ENCODE measurements around the gene VOPP1.

The VOPP1 gene

DNA sequence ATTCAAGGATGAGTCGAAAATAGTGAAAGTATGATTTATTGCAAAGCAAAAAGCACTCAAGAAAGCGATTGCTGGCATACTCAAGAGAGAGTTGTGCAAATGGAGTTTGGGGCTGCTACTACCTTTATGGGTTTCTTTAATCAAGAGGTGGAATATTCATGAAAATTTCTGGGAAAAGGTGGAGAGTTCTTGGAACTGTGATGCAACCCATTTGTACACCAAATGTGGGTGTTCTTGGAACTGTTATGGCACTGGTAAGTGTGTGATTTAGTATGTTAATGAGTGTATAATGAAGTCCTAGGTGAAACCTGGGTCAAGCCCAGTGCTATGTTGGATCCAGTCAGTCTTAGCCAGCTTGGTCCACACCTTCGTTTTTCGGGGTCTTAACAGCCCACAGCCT is 3.4 kb upstream of the VOPP1 start:
- FAIRE-seq: no peak

DNA sequence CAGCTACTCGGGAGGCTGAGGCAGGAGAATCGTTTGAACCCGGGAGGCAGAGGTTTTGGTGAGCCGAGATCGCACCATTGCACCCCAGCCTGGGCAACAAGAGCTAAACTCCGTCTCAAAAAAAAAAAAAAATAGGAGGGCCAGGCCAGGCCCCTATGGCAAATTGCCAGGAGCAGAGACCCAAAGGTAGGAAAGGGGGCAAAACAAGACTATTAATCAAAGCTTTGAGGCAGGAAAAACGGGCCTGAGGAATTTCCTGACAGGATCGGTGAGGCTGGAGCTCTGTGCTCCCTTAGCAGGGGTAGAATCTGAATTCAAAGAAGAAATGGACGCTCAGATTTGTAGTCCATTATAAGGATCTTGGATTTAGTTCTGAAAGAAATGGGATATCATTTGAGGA is 2.8 kb upstream of the VOPP1 start:
- no peak for FAIRE-seq

DNA sequence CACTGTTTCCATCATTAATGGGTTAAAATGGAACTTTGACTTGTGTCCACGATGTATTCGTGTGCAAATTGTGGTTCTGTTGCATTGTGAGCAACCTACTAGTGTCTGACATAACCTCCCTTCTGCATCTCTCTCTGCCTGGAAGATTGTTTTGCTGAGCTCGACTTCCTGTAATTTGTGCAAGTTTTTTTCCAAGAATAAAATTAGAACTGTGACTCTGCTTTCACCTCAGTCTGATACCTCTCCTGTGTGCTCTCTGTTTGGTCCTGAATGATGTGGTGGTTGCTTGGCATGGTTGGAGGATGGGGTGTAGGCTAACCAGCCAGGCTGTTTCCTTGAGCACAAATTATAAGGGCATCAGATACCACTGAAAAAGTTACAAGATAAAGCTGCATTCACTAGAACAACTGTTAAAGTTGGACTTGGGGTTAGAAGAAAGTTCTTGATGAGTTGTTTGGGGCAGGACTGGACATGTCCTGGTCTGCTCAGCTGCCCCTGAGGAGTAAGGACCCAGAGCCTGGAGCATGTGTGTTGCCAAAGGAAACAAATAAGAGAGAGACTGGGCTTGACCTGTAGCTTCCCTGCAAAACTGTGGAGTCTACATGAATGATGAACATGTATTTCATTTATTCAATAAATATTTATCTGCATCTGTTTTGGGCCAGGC is 1.9 kb upstream of the VOPP1 start:
- FAIRE-seq: no peak

DNA sequence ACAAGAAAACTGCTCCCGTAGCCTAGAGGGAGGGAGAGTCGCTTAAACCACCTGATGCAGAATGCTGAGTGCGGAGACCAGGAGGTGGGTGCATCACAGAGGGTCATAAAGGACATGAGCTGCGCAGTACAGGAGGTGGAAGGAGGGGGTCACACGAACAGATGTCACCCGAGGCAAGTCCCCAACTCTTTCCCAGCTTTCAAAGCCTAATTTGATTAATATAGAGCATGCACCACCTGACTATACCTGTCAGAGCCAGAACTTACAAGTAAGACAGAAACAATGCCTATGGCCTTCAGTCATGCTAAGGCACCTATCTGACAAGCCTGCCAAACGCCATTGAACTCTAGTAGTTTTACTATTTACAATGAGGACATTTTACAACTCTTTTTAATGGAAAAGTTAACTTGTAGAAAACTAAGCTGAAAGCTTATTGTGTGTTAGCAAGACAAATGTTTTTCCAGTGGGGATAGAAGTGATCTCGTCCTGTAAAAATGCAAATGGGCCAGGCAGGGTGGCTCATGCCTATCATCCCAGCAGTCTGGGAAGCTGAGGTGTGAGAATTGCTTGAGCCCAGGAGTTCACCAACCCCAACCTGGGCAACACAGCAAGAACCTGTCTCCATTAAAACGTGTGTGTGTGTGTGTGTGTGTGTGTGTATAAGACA is 1.1 kb upstream of the VOPP1 start:
- FAIRE-seq: no peak

DNA sequence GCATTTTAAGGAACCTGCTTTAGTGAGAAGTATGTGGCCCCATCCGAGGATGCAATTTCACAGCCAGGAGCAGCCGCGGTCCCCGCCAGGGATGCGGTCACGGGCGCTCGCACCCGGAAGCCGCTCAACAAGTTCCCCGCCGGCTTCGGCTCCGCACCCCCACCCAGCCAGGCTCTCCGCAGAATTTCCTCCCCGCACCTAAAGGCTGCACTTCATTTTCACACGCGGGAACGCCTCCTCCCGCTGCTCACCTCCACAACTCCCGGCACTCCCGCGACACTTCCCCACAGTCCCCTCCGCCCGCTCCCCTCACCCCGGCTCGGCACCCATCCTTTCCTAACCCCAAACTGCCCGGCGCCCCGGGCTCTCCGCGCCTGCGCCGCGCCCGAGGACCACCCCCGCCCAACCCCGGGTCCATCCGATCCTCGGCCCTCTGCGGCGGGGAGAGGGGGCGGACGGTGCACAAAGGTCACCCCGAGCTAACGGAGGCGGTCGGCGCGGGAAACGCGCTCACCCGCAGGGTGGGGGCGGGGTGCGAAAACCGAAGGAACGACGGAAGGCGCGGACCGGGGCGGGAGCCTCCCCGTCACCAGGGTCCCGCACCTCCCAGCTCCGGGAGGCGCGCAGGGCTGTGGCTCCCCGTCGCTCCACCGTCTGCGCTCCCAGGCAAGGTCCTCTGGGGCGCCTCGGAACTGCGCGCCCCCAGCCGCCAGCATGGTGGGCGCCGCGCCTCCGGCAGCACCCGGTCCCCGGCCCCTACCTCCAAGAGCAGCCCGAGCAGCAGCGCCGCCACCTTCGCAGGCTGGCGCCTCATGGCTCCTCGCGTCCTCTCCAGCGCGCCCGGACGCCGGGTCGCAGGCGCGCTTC is 558 bp downstream of the VOPP1 start:
- no peak for FAIRE-seq

DNA sequence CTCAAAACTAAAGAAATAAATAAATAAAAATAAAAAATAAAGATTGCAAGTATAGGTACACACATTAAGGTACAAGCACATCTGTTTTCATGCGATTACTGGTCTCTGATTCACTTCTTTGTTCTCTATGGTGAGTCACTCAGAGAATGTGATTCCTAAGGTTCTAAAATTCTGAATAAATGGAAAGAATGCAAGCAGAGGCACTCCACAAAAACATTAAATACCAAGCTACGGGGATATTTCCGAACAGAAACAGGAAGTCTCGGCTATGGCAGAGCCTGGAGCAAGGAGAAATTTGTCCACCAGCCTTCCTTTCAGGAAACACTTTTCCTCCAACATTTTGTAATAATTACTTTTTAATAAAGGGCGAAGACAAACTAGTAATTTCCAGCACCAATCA is 1.4 kb downstream of the VOPP1 start:
- no peak for FAIRE-seq

DNA sequence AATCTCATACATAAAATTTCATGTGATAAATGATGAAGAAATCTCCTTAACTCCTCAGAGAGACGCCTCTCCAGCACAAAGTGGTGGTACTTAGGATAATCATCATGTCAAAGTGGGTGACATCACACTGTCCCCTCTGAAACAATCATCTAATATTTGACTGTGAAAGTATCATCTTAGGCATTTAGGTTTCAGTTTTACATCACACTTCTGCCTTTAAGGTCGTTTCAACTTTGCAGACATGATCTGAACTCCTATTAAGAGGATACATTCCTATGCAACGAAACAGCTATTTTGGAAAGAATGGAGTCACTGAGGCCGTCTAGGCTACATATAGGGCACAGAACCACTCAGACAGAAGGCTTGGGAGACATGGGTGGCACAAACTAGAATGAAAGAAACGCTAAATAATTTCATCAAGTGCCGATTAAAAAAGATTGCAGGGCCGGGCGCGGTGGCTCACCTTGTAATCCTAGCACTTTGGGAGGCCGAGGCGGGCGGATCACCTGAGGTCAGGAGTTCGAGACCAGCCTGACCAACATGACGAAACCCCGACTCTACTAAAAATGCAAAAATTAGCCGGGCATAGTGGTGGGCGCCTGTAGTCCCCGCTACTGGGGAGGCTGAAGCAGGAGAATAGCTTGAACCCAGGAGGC is 2.0 kb downstream of the VOPP1 start:
- no peak for FAIRE-seq

DNA sequence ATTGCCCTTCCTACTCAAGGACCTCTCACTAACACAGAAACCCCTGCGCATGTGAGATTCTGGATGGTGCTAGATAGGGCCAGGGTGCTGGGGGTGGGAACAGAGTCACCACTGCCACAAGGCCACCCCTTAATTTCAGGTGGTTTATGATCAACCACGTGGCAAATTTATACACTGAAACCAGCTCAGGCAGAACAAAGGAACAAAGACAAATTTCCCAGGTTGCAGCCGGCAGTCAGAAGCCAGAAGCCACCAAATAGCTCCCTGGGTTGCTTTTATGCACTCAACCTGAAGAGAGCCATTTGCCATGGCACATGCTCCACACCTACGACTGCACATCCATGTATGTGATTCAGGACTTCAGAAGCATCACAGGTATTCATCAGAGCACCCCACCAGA is 2.5 kb downstream of the VOPP1 start:
- no peak for FAIRE-seq

DNA sequence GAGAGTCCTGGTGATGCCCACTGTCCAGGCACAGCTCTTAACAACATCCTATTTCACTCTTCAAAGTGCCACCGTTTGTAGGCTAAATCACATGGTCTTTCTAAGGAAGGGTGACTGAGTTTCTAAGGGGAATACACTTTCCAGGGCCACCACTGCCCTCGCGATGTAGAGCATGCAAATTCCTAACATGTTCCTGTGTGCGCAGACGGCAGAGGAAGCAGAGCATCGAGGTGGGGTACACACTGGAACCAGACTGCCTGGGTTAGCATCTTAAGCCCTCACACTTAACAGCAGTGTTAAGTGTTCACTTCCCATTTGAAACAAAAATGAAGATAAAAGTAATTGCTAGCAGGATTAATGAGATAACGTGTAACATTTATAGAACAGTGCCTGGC is 3.0 kb downstream of the VOPP1 start:
- no peak for FAIRE-seq

DNA sequence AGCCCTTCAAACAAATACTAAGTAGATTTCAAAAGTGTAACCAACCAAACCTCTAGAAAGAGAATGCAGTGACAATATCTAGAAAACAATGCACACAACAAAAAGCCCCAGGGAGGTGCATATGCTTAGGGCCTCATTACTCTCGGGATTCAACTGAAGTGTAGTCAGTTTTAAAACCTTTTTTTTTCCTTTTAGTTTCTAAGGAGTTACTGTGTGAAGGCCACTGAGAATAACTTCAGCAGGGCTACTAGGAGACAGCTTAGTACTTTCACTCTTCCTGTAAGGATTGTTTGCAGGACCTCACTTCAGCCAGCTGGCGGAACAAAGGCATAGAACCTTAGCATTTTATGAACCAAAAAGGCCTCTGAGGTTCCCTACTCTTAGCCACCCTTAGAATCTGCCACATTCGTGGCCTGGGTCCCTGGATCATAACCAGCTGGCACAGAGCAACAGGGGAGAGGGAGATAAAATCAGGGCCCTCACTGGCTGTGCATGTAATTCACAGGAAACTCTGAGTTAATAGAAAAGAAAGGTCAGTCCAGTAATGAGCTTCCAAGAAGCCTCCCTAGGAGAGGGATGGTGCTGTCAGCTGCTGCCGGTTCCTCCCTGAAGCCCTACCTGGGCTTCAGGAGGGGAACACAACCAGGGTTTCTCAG is 3.6 kb downstream of the VOPP1 start:
- FAIRE-seq: no peak

DNA sequence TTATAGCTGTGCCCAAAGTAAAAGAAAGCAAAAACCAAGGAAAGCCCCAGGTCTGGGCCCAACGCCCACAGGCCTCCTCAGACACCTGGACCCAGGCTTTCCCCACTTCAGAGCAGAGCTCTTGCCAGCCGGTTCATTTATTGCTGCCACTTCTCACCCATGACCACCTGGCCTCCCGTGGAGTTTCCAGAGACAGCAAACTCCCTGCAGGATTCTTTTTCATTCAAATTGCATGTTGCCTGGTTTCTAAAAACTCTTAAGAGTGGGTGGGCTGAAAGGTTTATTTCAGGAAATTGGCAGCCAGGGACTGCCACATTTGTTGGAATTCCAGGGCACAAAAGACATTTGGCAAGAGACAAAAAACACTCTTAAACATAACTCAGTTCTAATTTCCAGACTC is 4.7 kb downstream of the VOPP1 start:
- no peak for FAIRE-seq

DNA sequence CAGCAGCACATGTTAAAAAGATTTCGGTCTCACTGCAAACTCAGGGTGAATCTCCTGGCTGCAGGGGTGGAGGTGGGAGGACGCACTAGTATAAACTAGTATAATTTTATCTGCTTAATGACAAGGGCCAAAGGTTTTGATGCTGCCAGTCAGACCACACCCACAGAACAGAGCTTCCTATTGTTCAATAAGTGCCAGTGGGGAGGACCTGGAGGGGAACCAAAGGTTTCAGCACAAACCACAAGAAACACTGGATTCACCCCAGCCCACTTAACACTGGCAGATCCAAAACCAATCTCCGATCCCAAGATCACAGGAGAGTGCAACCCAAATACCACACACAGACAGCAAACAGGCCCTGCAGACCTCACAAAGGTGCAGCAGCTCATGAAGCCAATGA is 6.6 kb downstream of the VOPP1 start:
- FAIRE-seq: no peak

DNA sequence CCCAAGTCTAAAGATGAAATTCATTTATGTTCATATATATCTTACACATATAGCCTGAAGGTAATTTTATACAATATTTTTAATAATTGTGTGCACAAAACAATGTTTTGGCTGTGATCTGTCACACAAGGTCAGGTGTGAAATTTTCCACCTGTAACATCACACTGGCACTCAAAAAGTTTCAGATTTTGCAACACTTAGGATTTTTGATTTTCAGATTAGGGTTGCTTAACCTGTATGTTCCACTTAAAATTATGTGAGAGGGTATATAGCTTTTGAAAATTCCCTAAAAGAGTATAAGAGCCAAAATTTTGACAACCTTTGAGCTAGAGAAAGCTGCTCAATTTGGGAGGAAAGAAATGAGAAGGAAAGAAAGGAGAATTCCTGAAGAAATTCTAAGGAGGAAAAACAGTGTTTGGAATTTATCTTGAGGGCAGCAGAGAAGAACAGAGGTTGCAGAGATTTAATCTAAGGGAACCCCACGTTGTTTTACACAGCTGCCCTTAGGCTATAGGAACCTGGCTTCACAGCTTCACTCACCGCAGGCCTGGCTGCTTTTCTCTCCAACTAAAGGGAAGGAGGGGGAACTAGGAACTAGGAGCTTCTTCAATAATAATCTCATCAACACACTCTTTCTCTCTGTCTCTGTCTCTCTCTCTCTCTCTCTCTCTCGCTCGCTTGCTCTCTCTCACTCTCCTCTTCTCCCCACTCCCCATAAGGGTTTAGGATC is 8.5 kb downstream of the VOPP1 start:
- FAIRE-seq: no peak

DNA sequence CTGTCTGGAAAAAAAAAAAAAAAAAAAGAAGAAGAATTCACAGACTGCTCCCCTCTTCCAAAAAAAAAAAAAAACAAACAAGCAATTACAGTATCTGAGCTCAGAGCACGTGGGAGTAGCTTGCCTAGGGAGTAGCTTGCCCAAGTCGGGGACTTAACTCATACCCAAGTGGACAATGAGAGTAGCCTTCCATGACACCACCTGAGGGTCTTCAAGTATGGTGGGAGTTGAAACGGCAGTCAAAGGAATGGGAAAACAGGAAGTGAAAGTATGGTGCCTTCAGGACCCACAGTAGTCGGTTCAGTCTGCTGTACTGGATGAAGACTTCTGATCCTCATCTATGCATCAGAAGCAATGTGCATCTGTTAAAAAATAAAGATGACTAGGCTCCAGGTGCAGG is 10.6 kb downstream of the VOPP1 start:
- FAIRE-seq: no peak

DNA sequence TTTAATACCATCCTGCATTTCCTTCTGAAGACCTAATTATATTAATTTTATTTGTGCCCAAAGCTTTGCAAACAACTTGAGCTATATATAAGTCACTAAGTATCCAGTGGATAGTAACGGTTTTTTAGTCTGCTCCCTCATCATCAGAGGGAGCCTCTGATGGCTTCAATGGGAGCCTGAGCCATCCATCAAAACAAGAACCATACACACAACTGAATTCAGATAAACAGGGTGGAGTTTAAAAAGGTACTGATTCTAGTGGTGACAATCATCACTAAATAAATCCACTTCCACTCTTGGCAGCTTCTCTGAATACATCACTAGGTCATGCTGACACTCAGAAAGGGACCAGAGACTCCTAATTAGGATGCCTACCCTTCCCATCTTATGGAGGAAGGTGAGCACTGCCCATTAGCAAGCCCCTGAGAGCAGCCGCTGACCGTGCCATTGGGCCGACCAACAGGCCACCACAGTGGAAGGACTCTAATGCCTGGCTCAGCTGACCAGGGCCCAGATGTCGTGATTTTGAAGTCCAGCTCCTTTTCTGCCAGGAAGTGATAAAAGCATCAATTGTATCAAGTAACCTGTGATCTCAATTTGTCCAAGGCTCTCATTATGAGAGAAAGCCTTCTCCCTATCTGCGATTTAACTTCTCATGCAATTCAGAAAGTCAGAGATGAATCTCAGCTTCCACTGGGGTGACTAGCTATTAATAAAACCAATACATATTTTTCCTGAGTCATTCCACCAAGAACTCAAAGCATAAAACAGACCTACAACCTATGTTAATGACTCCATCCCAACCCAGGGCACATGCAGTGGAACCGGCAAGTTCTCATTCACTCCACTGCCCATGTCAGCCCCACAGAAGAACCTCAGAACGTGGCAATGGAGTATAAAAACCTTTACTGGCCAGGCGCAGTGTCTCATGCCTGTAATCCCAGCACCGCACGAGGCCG is 13.1 kb downstream of the VOPP1 start:
- no peak for FAIRE-seq

DNA sequence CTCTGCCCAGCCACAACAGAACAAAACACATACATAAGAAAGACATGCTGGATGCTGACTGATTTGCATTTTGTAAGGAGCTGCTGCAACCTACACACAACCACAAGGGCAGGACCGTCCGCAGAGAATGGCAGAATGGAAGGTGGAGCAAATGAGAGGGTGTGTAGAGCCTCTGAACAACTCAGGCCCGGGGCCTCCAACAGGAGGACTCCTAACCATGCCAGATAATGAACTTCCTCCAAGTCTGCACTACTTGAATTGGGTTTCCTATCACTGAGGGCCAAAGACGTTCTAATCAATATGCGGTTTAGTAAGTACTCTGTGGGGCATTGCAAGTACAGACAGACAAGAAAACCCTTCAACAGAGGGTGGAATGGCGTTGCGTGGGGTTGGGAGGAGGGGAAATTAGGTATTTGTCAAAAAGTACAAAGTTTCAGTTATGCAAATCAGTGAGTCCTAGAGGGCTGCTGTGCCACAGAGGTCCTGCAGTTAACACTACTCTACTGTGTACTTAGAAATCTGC is 14.6 kb downstream of the VOPP1 start:
- FAIRE-seq: no peak

DNA sequence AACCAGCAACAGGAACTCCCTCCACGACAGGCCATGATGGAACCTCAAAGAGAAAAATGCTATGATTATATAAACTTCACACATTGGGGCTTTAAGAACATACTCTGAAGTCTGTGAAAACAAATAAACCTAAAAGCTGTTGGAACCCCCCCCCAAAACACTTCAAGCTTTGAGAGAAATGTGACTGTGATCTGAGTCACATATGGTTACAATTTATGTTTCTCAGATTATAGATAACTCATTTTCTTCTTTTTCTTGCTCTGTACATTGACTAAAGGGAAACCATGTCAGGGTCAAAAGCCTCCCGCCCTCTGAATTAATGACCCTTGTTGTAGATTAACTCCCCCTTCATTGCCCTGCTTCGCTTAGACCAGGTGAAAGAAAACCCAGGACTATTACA is 15.8 kb downstream of the VOPP1 start:
- no peak for FAIRE-seq

DNA sequence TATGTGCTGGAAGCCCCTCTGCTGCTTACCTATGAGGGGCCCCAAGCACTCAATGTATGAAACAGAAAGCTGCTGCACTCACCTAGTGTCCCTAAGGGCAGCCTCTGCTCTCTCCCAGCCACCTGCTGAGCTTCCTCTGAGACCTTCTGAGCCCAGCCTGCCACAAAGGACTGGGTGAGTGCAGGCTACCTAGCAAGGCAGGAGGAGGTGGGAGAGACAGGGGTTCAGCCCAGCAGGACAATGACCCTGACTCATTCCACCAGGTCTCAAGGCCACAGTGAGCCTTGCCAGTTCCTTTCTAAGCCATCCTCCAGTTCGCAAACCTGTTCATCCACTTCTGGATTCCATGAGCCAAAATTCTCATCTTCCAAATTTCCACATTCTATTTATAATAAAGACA is 16.3 kb downstream of the VOPP1 start:
- no peak for FAIRE-seq

DNA sequence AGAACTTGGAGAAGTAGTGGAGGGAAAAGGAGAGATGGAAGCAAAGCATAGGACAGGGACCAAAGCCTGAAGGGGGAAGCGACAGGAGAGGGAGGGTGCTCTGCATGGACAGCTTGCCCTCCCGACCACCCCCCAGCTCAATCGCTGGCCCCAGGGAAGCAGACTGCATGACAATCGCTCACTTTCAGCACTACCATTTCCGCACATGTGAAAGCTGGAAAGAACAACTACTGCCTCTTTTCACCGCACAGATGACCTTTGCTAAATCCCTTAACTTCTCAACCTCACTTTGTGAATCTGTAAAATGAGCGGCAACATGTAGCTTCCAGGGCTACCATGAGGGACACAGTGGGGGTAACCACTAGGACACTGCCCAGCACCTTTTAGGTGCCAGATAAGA is 17.1 kb downstream of the VOPP1 start:
- FAIRE-seq: no peak

DNA sequence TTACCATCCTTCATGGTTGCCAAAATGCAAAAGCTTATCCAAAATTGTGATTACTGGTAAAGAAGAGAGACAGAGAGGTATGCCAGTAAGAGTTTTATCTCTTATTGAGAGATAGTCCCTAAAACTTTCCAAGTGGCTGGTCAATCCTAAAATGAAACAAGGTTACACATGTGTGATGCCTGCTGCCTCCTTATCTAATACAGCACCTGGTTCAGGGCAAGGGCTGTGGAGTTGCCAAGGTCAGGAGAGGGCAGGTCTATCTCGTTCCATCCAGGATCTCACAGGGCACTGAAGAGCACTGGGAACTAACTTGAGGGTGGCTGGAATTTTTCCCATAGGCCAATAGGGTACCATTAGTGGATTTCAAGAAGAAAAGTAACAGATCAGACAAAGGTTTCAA is 18.3 kb downstream of the VOPP1 start:
- no peak for FAIRE-seq

DNA sequence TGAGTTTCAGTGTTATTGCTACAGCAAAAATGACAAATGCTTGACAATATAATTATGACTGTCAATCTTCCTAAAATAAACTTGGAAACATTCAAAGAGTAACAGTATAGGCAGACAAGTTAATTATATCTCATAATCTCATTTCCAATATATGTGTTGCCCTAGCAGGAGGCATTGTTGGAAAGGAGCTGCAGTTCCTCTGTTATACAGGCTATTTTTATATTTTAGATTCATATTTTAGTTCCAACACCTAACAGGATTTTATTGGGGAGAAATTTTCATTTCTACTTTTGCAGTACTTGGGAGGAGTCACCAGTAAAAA is 19.3 kb downstream of the VOPP1 start:
- FAIRE-seq: no peak
